ENCODE data around the gene PARD3B.
A peak's percentile ranks its signal among the peaks of the same experiment; 100 is the strongest.

DNA sequence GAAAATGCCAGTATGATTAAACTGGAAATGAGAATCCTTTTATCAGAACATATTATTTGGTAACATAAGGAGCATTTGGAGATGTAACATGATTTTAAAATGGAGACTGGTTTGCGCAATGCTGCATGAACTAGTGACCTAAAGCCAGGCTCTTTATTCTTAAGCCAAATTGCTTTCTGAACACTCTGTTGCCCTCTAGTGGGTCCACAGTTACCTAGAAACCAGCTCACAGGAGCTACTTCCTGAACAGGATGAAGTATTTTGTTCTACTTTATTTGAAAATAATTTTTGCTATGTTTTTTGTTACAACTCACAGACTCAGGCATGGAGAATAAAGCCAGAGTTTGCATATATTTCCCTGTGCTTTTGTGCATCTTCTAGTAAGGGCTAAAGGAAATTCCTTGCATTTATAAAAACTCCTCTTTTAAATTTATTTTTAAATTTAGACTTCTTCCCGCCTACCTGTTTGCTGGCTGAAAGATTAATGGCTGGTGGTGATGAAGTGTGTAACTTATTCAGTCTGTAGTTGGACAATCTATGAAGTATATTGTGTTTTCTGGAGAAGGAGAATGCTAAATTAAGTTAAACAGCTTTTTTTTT, 146.7 kb downstream of the PARD3B start:
- TF ChIP-seq, protein P1, sequence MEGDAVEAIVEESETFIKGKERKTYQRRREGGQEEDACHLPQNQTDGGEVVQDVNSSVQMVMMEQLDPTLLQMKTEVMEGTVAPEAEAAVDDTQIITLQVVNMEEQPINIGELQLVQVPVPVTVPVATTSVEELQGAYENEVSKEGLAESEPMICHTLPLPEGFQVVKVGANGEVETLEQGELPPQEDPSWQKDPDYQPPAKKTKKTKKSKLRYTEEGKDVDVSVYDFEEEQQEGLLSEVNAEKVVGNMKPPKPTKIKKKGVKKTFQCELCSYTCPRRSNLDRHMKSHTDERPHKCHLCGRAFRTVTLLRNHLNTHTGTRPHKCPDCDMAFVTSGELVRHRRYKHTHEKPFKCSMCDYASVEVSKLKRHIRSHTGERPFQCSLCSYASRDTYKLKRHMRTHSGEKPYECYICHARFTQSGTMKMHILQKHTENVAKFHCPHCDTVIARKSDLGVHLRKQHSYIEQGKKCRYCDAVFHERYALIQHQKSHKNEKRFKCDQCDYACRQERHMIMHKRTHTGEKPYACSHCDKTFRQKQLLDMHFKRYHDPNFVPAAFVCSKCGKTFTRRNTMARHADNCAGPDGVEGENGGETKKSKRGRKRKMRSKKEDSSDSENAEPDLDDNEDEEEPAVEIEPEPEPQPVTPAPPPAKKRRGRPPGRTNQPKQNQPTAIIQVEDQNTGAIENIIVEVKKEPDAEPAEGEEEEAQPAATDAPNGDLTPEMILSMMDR (IDR thresholded peaks at IDR 0.05) = peak in 1 of 3 donors; percentile 12
- TF ChIP-seq POLR2A (IDR thresholded peaks at IDR 0.05) = no peak

Measured in lower leg skin (tissue), 3 donors.